ENCODE measurements around the gene ANKRD13C. TPM values are rescaled to one million over a fixed set of nuclear protein-coding genes. Genes with fewer than 3 reads are reported as not detected.

ANKRD13C gene, protein sequence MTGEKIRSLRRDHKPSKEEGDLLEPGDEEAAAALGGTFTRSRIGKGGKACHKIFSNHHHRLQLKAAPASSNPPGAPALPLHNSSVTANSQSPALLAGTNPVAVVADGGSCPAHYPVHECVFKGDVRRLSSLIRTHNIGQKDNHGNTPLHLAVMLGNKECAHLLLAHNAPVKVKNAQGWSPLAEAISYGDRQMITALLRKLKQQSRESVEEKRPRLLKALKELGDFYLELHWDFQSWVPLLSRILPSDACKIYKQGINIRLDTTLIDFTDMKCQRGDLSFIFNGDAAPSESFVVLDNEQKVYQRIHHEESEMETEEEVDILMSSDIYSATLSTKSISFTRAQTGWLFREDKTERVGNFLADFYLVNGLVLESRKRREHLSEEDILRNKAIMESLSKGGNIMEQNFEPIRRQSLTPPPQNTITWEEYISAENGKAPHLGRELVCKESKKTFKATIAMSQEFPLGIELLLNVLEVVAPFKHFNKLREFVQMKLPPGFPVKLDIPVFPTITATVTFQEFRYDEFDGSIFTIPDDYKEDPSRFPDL
- 19.4 TPM for polyA plus RNA-seq (2013, experiment 1 of 2)
- 18.5 TPM for polyA plus RNA-seq (2013, experiment 2 of 2)

GRCh38 chr1:70354332-70355110 lies at the start of gene ANKRD13C:
ANKRD13C (minus strand) TSS chr1:70354722; CDS start chr1:70354408, 314 bp downstream.
- peak; percentile 99 for DNase-seq

GRCh38 chr1:70403759-70404158 lies 49.2 kb upstream of the ANKRD13C start:
- H4K5ac ChIP-seq (ENCODE audit: low read length) = no peak overlapping the region
- no peaks in the 10 kb centered on the region for H3K79me1 ChIP-seq (ENCODE audit: low read length)
- no peak overlapping the region for H3K23ac ChIP-seq (ENCODE audit: low read length)
- no peak for DNase-seq
- H3K56ac ChIP-seq (ENCODE audit: low read length) = no peak overlapping the region
- no peak overlapping the region for H3K4ac ChIP-seq (ENCODE audit: low read depth, low read length)
- H3K79me2 ChIP-seq (ENCODE audit: control insufficient read depth, insufficient read depth, low read length) = no peaks in the 10 kb centered on the region
- H2BK120ac ChIP-seq (ENCODE audit: low read depth, low read length) = no peak overlapping the region
- H3K4me2 ChIP-seq (ENCODE audit: low read length) = no peak overlapping the region
- no peak overlapping the region for H4K8ac ChIP-seq (ENCODE audit: low read depth, low read length)
- no peaks in the 10 kb centered on the region for H3K36me3 ChIP-seq (ENCODE audit: control insufficient read depth, insufficient read depth, low read length)
- no peak overlapping the region for H3K18ac ChIP-seq (ENCODE audit: low read length)
- no peaks in the 10 kb centered on the region for H3K27me3 ChIP-seq (ENCODE audit: insufficient read depth, low read length, poor library complexity)
- H2BK5ac ChIP-seq (ENCODE audit: low read length) = no peak overlapping the region
- no peak overlapping the region for H3K9ac ChIP-seq (ENCODE audit: low read length)
- H2BK15ac ChIP-seq (replicated peaks; ENCODE audit: low read depth) = no peak overlapping the region
- H3K4me3 ChIP-seq (ENCODE audit: low read length) = no peak overlapping the region
- WGBS (ENCODE audit: extremely low coverage, insufficient coverage, low lambda C conversion rate) = no CpG with 5 or more reads among the region's 2 CpGs
- no peak overlapping the region for H2AK5ac ChIP-seq (ENCODE audit: low read length)
- no peaks in the 10 kb centered on the region for H3K4me1 ChIP-seq (ENCODE audit: control insufficient read depth, low read depth, low read length)
- H3K27ac ChIP-seq (ENCODE audit: low read depth, low read length) = no peak overlapping the region

More at GRCh38 chr1:70354332-70355110, at the start of gene ANKRD13C:
- H2AK5ac ChIP-seq (ENCODE audit: low read length) = no peak within 1 kb of the TSS
- peak within 1 kb of the TSS; percentile 86 for H4K5ac ChIP-seq (ENCODE audit: low read length)
- no peaks in the 10 kb centered on the region for H3K27me3 ChIP-seq (ENCODE audit: insufficient read depth, low read length, poor library complexity)
- H3K4me2 ChIP-seq (ENCODE audit: low read length) = peak within 1 kb of the TSS; percentile 88
- peak within 1 kb of the TSS; percentile 69 for H3K18ac ChIP-seq (ENCODE audit: low read length)
- H3K79me2 ChIP-seq (ENCODE audit: control insufficient read depth, insufficient read depth, low read length) = peaks cover 39% of the 10 kb centered on the region
- no peak within 1 kb of the TSS for H3K4ac ChIP-seq (ENCODE audit: low read depth, low read length)
- peak within 1 kb of the TSS; percentile 93 for H2BK5ac ChIP-seq (ENCODE audit: low read length)
- peak within 1 kb of the TSS; percentile 91 for H3K23ac ChIP-seq (ENCODE audit: low read length)
- H3K27ac ChIP-seq (ENCODE audit: low read depth, low read length) = peak within 1 kb of the TSS; percentile 87
- H4K8ac ChIP-seq (ENCODE audit: low read depth, low read length) = peak within 1 kb of the TSS; percentile 6
- no peak within 1 kb of the TSS for H2BK15ac ChIP-seq (replicated peaks; ENCODE audit: low read depth)
- peaks cover 1% of the 10 kb centered on the region for H3K79me1 ChIP-seq (ENCODE audit: low read length)
- peak within 1 kb of the TSS; percentile 99 for H3K56ac ChIP-seq (ENCODE audit: low read length)
- peak within 1 kb of the TSS; percentile 99 for H3K4me3 ChIP-seq (ENCODE audit: low read length)
- peak within 1 kb of the TSS; percentile 99 for H3K9ac ChIP-seq (ENCODE audit: low read length)
- H3K4me1 ChIP-seq (ENCODE audit: control insufficient read depth, low read depth, low read length) = no peaks in the 10 kb centered on the region
- H3K36me3 ChIP-seq (ENCODE audit: control insufficient read depth, insufficient read depth, low read length) = no peaks in the 10 kb centered on the region
- WGBS (ENCODE audit: extremely low coverage, insufficient coverage, low lambda C conversion rate) = no CpG with 5 or more reads among the region's 65 CpGs
- H2BK120ac ChIP-seq (ENCODE audit: low read depth, low read length) = no peak within 1 kb of the TSS

DNA sequence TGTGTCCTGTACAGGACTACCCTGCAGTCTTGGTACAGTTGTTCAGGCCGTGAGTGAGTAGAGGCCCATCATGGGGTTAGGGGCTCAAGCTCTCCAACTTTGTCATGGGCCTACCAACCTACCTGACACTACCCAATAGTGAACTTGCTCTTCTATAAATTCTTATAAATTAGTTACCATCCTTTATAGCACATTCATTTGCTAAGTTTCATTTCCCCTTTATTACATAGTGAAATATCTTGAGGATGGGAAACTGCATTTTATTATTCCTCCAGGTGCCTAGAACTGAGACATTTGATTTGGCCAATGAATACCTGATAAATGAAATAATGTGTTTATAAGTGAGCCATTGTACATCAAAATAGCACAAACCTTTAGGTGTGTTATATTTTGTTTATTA lies 47.5 kb upstream of the ANKRD13C start:
- no peaks in the 10 kb centered on the region for H3K36me3 ChIP-seq (ENCODE audit: control insufficient read depth, insufficient read depth, low read length)
- no peak overlapping the region for H3K23ac ChIP-seq (ENCODE audit: low read length)
- H4K5ac ChIP-seq (ENCODE audit: low read length) = no peak overlapping the region
- H3K56ac ChIP-seq (ENCODE audit: low read length) = no peak overlapping the region
- H4K8ac ChIP-seq (ENCODE audit: low read depth, low read length) = no peak overlapping the region
- WGBS (ENCODE audit: extremely low coverage, insufficient coverage, low lambda C conversion rate) = no CpG with 5 or more reads among the region's 1 CpG
- H3K79me2 ChIP-seq (ENCODE audit: control insufficient read depth, insufficient read depth, low read length) = no peaks in the 10 kb centered on the region
- H3K4me1 ChIP-seq (ENCODE audit: control insufficient read depth, low read depth, low read length) = no peaks in the 10 kb centered on the region
- H2BK15ac ChIP-seq (replicated peaks; ENCODE audit: low read depth) = no peak overlapping the region
- H3K9ac ChIP-seq (ENCODE audit: low read length) = no peak overlapping the region
- H2BK5ac ChIP-seq (ENCODE audit: low read length) = no peak overlapping the region
- no peak overlapping the region for H3K27ac ChIP-seq (ENCODE audit: low read depth, low read length)
- no peak overlapping the region for H3K4me2 ChIP-seq (ENCODE audit: low read length)
- H3K4me3 ChIP-seq (ENCODE audit: low read length) = no peak overlapping the region
- H3K27me3 ChIP-seq (ENCODE audit: insufficient read depth, low read length, poor library complexity) = no peaks in the 10 kb centered on the region
- H2BK120ac ChIP-seq (ENCODE audit: low read depth, low read length) = no peak overlapping the region
- no peak overlapping the region for H3K4ac ChIP-seq (ENCODE audit: low read depth, low read length)
- H3K18ac ChIP-seq (ENCODE audit: low read length) = no peak overlapping the region
- DNase-seq = no peak
- no peak overlapping the region for H2AK5ac ChIP-seq (ENCODE audit: low read length)
- no peaks in the 10 kb centered on the region for H3K79me1 ChIP-seq (ENCODE audit: low read length)

DNA sequence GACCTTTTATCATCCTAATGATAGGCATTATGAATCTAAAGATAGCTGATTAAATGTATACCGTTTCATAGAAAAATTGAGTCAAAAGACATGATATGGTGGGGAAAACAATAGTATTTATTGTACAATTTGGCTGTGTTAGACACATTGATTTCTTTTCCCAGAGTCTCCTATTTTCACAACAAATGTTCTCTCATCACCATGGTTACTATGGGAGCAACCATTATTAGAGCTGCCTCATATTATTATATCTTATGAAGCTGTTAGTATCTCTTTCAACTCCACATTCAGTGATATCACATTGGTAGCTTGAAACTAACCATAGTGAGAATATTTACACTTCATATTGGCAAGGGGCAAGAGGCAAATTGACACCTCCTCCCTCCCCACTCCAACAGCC lies 45.8 kb upstream of the ANKRD13C start:
- Histone ChIP-seq H2BK5ac (ENCODE audit: low read length) (no peak overlapping the region), H2BK15ac (replicated peaks; ENCODE audit: low read depth) (no peak overlapping the region), H2AK5ac (ENCODE audit: low read length) (no peak overlapping the region), H4K8ac (ENCODE audit: low read depth, low read length) (no peak overlapping the region), H3K56ac (ENCODE audit: low read length) (no peak overlapping the region), H3K18ac (ENCODE audit: low read length) (no peak overlapping the region), H3K23ac (ENCODE audit: low read length) (no peak overlapping the region), H3K79me2 (ENCODE audit: control insufficient read depth, insufficient read depth, low read length) (no peaks in the 10 kb centered on the region), H2BK120ac (ENCODE audit: low read depth, low read length) (no peak overlapping the region), H3K27ac (ENCODE audit: low read depth, low read length) (no peak overlapping the region), H3K4me1 (ENCODE audit: control insufficient read depth, low read depth, low read length) (no peaks in the 10 kb centered on the region), H3K4me3 (ENCODE audit: low read length) (no peak overlapping the region), H3K4ac (ENCODE audit: low read depth, low read length) (no peak overlapping the region), H3K4me2 (ENCODE audit: low read length) (no peak overlapping the region), H3K9ac (ENCODE audit: low read length) (no peak overlapping the region), H3K79me1 (ENCODE audit: low read length) (no peaks in the 10 kb centered on the region), H3K27me3 (ENCODE audit: insufficient read depth, low read length, poor library complexity) (no peaks in the 10 kb centered on the region), H3K36me3 (ENCODE audit: control insufficient read depth, insufficient read depth, low read length) (no peaks in the 10 kb centered on the region), H4K5ac (ENCODE audit: low read length) (no peak overlapping the region)
- whole genome bisulfite sequencing (ENCODE audit: extremely low coverage, insufficient coverage, low lambda C conversion rate) = no CpG with 5 or more reads among the region's 1 CpG
- DNase-seq = no peak

GRCh38 chr1:70397013-70397412 lies 42.5 kb upstream of the ANKRD13C start:
- Histone ChIP-seq H3K18ac (ENCODE audit: low read length) (no peak overlapping the region), H2BK5ac (ENCODE audit: low read length) (no peak overlapping the region)

More at GRCh38 chr1:70397013-70397412, 42.5 kb upstream of the ANKRD13C start:
- Histone ChIP-seq H2AK5ac (ENCODE audit: low read length) (no peak overlapping the region), H4K5ac (ENCODE audit: low read length) (no peak overlapping the region), H3K27me3 (ENCODE audit: insufficient read depth, low read length, poor library complexity) (no peaks in the 10 kb centered on the region), H3K23ac (ENCODE audit: low read length) (no peak overlapping the region), H4K8ac (ENCODE audit: low read depth, low read length) (no peak overlapping the region), H3K4ac (ENCODE audit: low read depth, low read length) (no peak overlapping the region), H3K79me2 (ENCODE audit: control insufficient read depth, insufficient read depth, low read length) (no peaks in the 10 kb centered on the region), H3K56ac (ENCODE audit: low read length) (no peak overlapping the region), H3K4me1 (ENCODE audit: control insufficient read depth, low read depth, low read length) (no peaks in the 10 kb centered on the region), H3K79me1 (ENCODE audit: low read length) (no peaks in the 10 kb centered on the region), H2BK120ac (ENCODE audit: low read depth, low read length) (no peak overlapping the region), H3K36me3 (ENCODE audit: control insufficient read depth, insufficient read depth, low read length) (no peaks in the 10 kb centered on the region), H2BK15ac (replicated peaks; ENCODE audit: low read depth) (no peak overlapping the region), H3K27ac (ENCODE audit: low read depth, low read length) (no peak overlapping the region), H3K4me2 (ENCODE audit: low read length) (no peak overlapping the region), H3K9ac (ENCODE audit: low read length) (no peak overlapping the region), H3K4me3 (ENCODE audit: low read length) (no peak overlapping the region)
- no CpG with 5 or more reads among the region's 7 CpGs for WGBS (ENCODE audit: extremely low coverage, insufficient coverage, low lambda C conversion rate)
- DNase-seq = no peak

Data from mesendoderm (in vitro differentiated cells).